K562 (cell line): ENCODE measurements around the gene HPN. TPM values are rescaled to one million over a fixed set of nuclear protein-coding genes. Genes with fewer than 3 reads are reported as not detected.

Experiments used
- ATAC-seq: fragments of 200-7000 bp; cut with Tn5 transposase; 3 replicates; pipeline ENCODE4 v1.9.1; 2020; ENCODE audit warnings: moderate library complexity
- BruUV-seq: library from RNA; stranded (reverse); fragments of 400-500 nt; replicated peaks from 2 replicates; lab custom pipeline; 2021; lab: Mats Ljungman, UMichigan
- CTCF ChIA-PET: fragments of 300-600 bp; formaldehyde crosslinking; extraction: SDS; loops from one replicate; lab custom pipeline; 2021; ENCODE audit warnings: low intra/inter-chr PET ratio; lab: Yijun Ruan, JAX
- POLR2A ChIA-PET: fragments of 300-600, 350-650 bp; sonication (Branson Sonifier 250); formaldehyde crosslinking; extraction: SDS; loops from one replicate; lab custom pipeline; 2021; ENCODE audit warnings: antibody characterized with exemption, inconsistent platforms; lab: Yijun Ruan, JAX
- DNase-seq, 4 experiments: peaks; one replicate each; pipeline versions ENCODE4 v3.0.0 to v3.0.0-alpha.2; 2011 to 2018; ENCODE audit warnings: low spot score in 3 of 4, mixed read lengths in 3 of 4; ENCODE audit errors: extremely low read depth in 1 of 4
- FAIRE-seq: peaks from 2 replicates; lab custom pipeline; 2011; peaks lifted over from hg19 to GRCh38; lab: Jason Lieb, UNC
- H2AFZ ChIP-seq: 2 replicates; pipeline ENCODE4 v1.6.0; 2011; ENCODE audit warnings: low read depth, low read length, control low read depth, inconsistent platforms
- H3K27ac ChIP-seq: fragments of 200-600 bp; 3 replicates; pipeline ENCODE4 v1.8.0; 2011; ENCODE audit warnings: low read depth, mild to moderate bottlenecking, control low read depth, inconsistent platforms, low read length, moderate library complexity, mixed read lengths; ENCODE audit errors: extremely low read depth
- H3K27me3 ChIP-seq, 2 experiments: fragments of 300-600 bp in 1 of 2; 2 replicates in 1 of 2; 3 replicates in 1 of 2; pipeline versions ENCODE4 v1.6.0 to v1.8.0; 2011; ENCODE audit warnings: inconsistent platforms in 2 of 2, low read length in 2 of 2, mild to moderate bottlenecking in 1 of 2, mixed read lengths in 1 of 2, moderate library complexity in 1 of 2; ENCODE audit not compliant: control insufficient read depth in 2 of 2, insufficient read depth in 2 of 2
- H3K36me3 ChIP-seq: fragments of 300-600 bp; 3 replicates; pipeline ENCODE4 v1.8.0; 2011; ENCODE audit warnings: mild to moderate bottlenecking, low read length, inconsistent platforms; ENCODE audit not compliant: control insufficient read depth, insufficient read depth
- H3K4me1 ChIP-seq, 2 experiments: fragments of 200-600 bp in 1 of 2; replicated peaks in 1 of 2; 2 replicates in 1 of 2; 3 replicates in 1 of 2; pipeline versions ENCODE4 v1.5.1 to v1.8.0; 2011; ENCODE audit warnings: inconsistent platforms in 2 of 2, low read length in 2 of 2, mild to moderate bottlenecking in 1 of 2, mixed read lengths in 1 of 2, moderate library complexity in 1 of 2; ENCODE audit not compliant: control insufficient read depth in 2 of 2, insufficient read depth in 2 of 2
- H3K4me2 ChIP-seq: 2 replicates; pipeline ENCODE4 v1.6.1; 2011; ENCODE audit warnings: low read length, control low read depth, inconsistent platforms, mixed read lengths; ENCODE audit not compliant: insufficient read depth
- H3K4me3 ChIP-seq: fragments of 200-600 bp; sonication (generic), shearing (Covaris generic); 2 replicates; pipeline ENCODE4 v1.5.1; 2016; ENCODE audit warnings: control low read depth, inconsistent platforms
- H3K79me2 ChIP-seq: fragments of 200-600 bp; 3 replicates; pipeline ENCODE4 v1.8.0; 2011; ENCODE audit warnings: low read length, inconsistent platforms; ENCODE audit not compliant: control insufficient read depth, insufficient read depth
- H3K9ac ChIP-seq, 2 experiments: 2 replicates each; pipeline versions ENCODE4 v1.6.0 to v1.6.1; 2011; ENCODE audit warnings: low read depth in 2 of 2, low read length in 2 of 2, control low read depth in 1 of 2, inconsistent platforms in 1 of 2, mild to moderate bottlenecking in 1 of 2, mixed read lengths in 1 of 2; ENCODE audit not compliant: insufficient read depth in 1 of 2
- H3K9me1 ChIP-seq: one replicate; pipeline ENCODE4 v1.6.0; 2011; ENCODE audit warnings: inconsistent platforms, mild to moderate bottlenecking, low read length, moderate library complexity; ENCODE audit not compliant: control insufficient read depth, insufficient read depth
- H3K9me3 ChIP-seq: replicated peaks from 2 replicates; pipeline ENCODE4 v1.5.1; 2011; ENCODE audit warnings: low read depth, low read length, inconsistent platforms; ENCODE audit not compliant: control insufficient read depth, insufficient read depth
- H4K20me1 ChIP-seq: replicated peaks from 2 replicates; pipeline ENCODE4 v1.6.1; 2011; ENCODE audit warnings: low read length, inconsistent platforms, mixed read lengths; ENCODE audit not compliant: control insufficient read depth, insufficient read depth
- ATF1 ChIP-seq, 2 experiments: fragments of 450-650 bp in 1 of 2; IDR thresholded peaks; 2 replicates each; pipeline ENCODE4 v1.6.1; 2016; ENCODE audit warnings: missing compliant biosample characterization in 1 of 2, missing genetic modification characterization in 1 of 2
- CC2D1A ChIP-seq: fragments of 450-650 bp; IDR thresholded peaks from 2 replicates; pipeline ENCODE4 v1.6.1; 2017; ENCODE audit warnings: mild to moderate bottlenecking
- DACH1 ChIP-seq: fragments of 450-650 bp; IDR thresholded peaks from 2 replicates; pipeline ENCODE4 v1.6.1; 2018; ENCODE audit not compliant: partially characterized antibody
- EGR1 ChIP-seq: fragments of 450-650 bp; conservative IDR thresholded peaks from 2 replicates; pipeline ENCODE4 v1.6.1; 2017; ENCODE audit warnings: mild to moderate bottlenecking
- EHMT2 ChIP-seq: fragments of 450-650 bp; IDR thresholded peaks from 2 replicates; pipeline ENCODE4 v1.6.1; 2018; ENCODE audit warnings: antibody characterized with exemption
- JUND ChIP-seq, 2 experiments: IDR thresholded peaks; 2 replicates in 1 of 2; 3 replicates in 1 of 2; pipeline ENCODE4 v1.6.1; 2011; ENCODE audit warnings: borderline replicate concordance in 2 of 2, low read depth in 2 of 2, low read length in 2 of 2, improper control_type of control experiment in 1 of 2, missing biosample characterization in 1 of 2, missing genetic modification characterization in 1 of 2, missing genetic modification reagents in 1 of 2
- NBN ChIP-seq: fragments of 450-650 bp; IDR thresholded peaks from 2 replicates; pipeline ENCODE4 v1.6.1; 2016; ENCODE audit warnings: low read depth, mild to moderate bottlenecking
- WGBS: fragments of 100-300 bp; shearing (Covaris generic); methylation state at CpG from one replicate; pipeline ENCODE4 v1.1.6; 2016; ENCODE audit warnings: low coverage, mixed read lengths; ENCODE audit not compliant: insufficient coverage; ENCODE audit errors: missing lambda C conversion rate; 5-methylcytosine and 5-hydroxymethylcytosine counted together
- in situ Hi-C: fragments of 300-500 bp; cut with MboI; formaldehyde crosslinking; loops from 4 replicates; pipeline ENCODE4 v1.15.0; 2018; ENCODE audit warnings: inconsistent platforms, mixed read lengths
- intact Hi-C: fragments of 100-400 bp; cut with micrococcal nuclease; formaldehyde crosslinking; loops from 2 replicates; pipeline ENCODE4 v1.14.2; 2022
- polyA plus RNA-seq, 8 experiments: library from polyadenylated mRNA; depleted of rRNA in 4 of 8; stranded (reverse) in 5 of 8; unstranded in 3 of 8; fragments of >200 nt; fragmentation: Nextera tagmentation in 2 of 8; fragmentation: Illumina TruSeq in 1 of 8; extraction: Ambion mirVana in 2 of 8; extraction: Trizol in 1 of 8; gene quantifications; 2 replicates each; pipeline versions ENCODE4 v1.2.1 to v1.2.3, GENCODE V29; 2011 to 2014; ENCODE audit warnings: inconsistent platforms in 1 of 8, missing spikeins in 1 of 8
- total RNA-seq, 7 experiments: library from RNA; depleted of rRNA in 6 of 7; stranded (reverse); fragments of >200 nt in 6 of 7; fragmentation: Illumina TruSeq in 2 of 7; extraction: Trizol in 2 of 7; gene quantifications; 2 replicates each; pipeline versions ENCODE4 v1.2.1 to v1.2.3, GENCODE V29; 2011 to 2021; ENCODE audit warnings: low replicate concordance in 1 of 7
- TF ChIP-seq, protein P1 (sequence below): fragments of 250-450 bp; sonication (Bioruptor Pico); IDR thresholded peaks from 2 replicates; pipeline ENCODE4 v1.8.0; 2021; ENCODE audit warnings: moderate library complexity, mild to moderate bottlenecking, inconsistent platforms
- TF ChIP-seq, protein P2 (sequence below): fragments of 450-650 bp; IDR thresholded peaks from 2 replicates; pipeline ENCODE4 v1.6.1; 2017; ENCODE audit warnings: antibody characterized with exemption

Gene HPN
- total and polyA plus RNA-seq, 9 of the 15 experiments (the other 6 are each of a cell fraction or from before 2014, with no cell fraction given), result 0.10 to 0.20 TPM; not detected in 7

GRCh38 chr19:35031072-35031881, 10.2 kb upstream of the HPN start:
- ChIA-PET POLR2A (interaction anchor here (0.6 to 2.7 kb wide), 3 partner anchors 13 to 35 kb away, joined by 3 to 8 read pairs (median 3); no protein-coding TSS in a partner anchor), CTCF (no interaction called here)
- Histone ChIP-seq H3K9me3 (no peaks in the 10 kb centered on the region), H4K20me1 (0 out of 2 replicates have a peak, but pooled peaks cover 3% of the 10 kb centered on the region), H2AFZ (peak overlapping the region; percentile 26; the same call in 1 of the 2 replicates), H3K4me1 (peaks cover 0 to 25% of the 10 kb centered on the region in 2 experiments; a peak in 4 of 5 replicates), H3K9me1 (no peaks in the 10 kb centered on the region), H3K27ac (no peak overlapping the region), H3K4me2 (peak overlapping the region; percentile 41), H3K9ac (peak overlapping the region in 1 of 2 experiments; percentile 84; a peak in 1 of 4 replicates), H3K4me3 (peak overlapping the region; percentile 54), H3K79me2 (no peaks in the 10 kb centered on the region), H3K36me3 (peaks cover 22% of the 10 kb centered on the region), H3K27me3 (peaks cover 2 to 17% of the 10 kb centered on the region in 2 experiments; a peak in 1 of 5 replicates)
- intact Hi-C loops (no loop called here), in situ Hi-C loops (no loop called here)
- peak; percentile 48 to 67 (median 64) for DNase-seq
- no TSS peak for BruUV-seq
- WGBS, result 19% methylated on average over 7 of the region's 31 CpGs
- peak; percentile 10 for ATAC-seq
- FAIRE-seq, result peak; percentile 63
- TF ChIP-seq DACH1 (peak; percentile 10), NBN (0 out of 2 replicates have a peak, but pooled peaks have one; percentile 33), EHMT2 (0 out of 2 replicates have a peak, but pooled peaks have one; percentile 22), CC2D1A (0 out of 2 replicates have a peak, but pooled peaks have one; percentile 30), JUND (IDR thresholded peaks at IDR 0.05; ENCODE audit: borderline replicate concordance, low read depth, low read length) (peak; percentile 7; the same call in 1 of the 2 replicates), JUND (tag; IDR thresholded peaks at IDR 0.05; ENCODE audit: borderline replicate concordance, low read depth, low read length) (no peak), ATF1 (CRISPR knock-in tag; IDR thresholded peaks at IDR 0.05) (no peak), ATF1 (tag; IDR thresholded peaks at IDR 0.05) (no peak), EGR1 (0 out of 2 replicates have a peak, but pooled peaks have one; percentile 11)
- TF ChIP-seq, protein P1, sequence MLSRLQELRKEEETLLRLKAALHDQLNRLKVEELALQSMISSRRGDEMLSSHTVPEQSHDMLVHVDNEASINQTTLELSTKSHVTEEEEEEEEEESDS (CRISPR knock-in tag), result no peak
- TF ChIP-seq, protein P2, sequence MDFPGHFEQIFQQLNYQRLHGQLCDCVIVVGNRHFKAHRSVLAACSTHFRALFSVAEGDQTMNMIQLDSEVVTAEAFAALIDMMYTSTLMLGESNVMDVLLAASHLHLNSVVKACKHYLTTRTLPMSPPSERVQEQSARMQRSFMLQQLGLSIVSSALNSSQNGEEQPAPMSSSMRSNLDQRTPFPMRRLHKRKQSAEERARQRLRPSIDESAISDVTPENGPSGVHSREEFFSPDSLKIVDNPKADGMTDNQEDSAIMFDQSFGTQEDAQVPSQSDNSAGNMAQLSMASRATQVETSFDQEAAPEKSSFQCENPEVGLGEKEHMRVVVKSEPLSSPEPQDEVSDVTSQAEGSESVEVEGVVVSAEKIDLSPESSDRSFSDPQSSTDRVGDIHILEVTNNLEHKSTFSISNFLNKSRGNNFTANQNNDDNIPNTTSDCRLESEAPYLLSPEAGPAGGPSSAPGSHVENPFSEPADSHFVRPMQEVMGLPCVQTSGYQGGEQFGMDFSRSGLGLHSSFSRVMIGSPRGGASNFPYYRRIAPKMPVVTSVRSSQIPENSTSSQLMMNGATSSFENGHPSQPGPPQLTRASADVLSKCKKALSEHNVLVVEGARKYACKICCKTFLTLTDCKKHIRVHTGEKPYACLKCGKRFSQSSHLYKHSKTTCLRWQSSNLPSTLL, result peak; percentile 49; the same call in 1 of the 2 replicates
